Thyroid gland (tissue), 4 donors: ENCODE measurements around the gene SLC35E1. TPM values are rescaled to one million over a fixed set of nuclear protein-coding genes. Genes with fewer than 3 reads are reported as not detected.
"Not testable (repeated sequence)": the region's sequence is repeated elsewhere in the genome, so short reads cannot be mapped to it uniquely, and the experiment has no call there.

Experiments
- DNase-seq, 2 donors: peaks; one replicate each; pipeline ENCODE4 v3.0.0-alpha.2; 2019
- H3K27ac ChIP-seq, 3 donors: fragments of 200-600 bp; sonication (generic); 1 replicate in 2 of 3; 2 replicates in 1 of 3; pipeline ENCODE4 v1.5.1; 2016 to 2019; ENCODE audit warnings: mild to moderate bottlenecking in 1 of 3, moderate library complexity in 1 of 3
- H3K27me3 ChIP-seq: fragments of 200-600 bp; sonication (generic); one replicate; pipeline ENCODE4 v1.5.1; 2019
- H3K36me3 ChIP-seq, 2 donors: fragments of 200-600 bp; sonication (generic); one replicate each; pipeline ENCODE4 v1.5.1; 2016 to 2019
- H3K4me1 ChIP-seq, 2 donors: fragments of 200-600 bp; sonication (generic); one replicate each; pipeline ENCODE4 v1.5.1; 2017 to 2019
- H3K4me3 ChIP-seq, 3 donors: fragments of 200-600 bp; sonication (generic); replicated peaks in 1 of 3; 1 replicate in 2 of 3; 2 replicates in 1 of 3; pipeline ENCODE4 v1.5.1; 2016; ENCODE audit warnings: mild to moderate bottlenecking in 1 of 3
- H3K9me3 ChIP-seq: fragments of 200-600 bp; sonication (generic); one replicate; pipeline ENCODE4 v1.5.1; 2017
- CTCF ChIP-seq, 6 experiments: fragments of 200-600 bp in 3 of 6; fragments of 450-650 bp in 3 of 6; sonication (generic) in 3 of 6; IDR thresholded peaks; one replicate each; pipeline ENCODE4 v1.5.1; 2016 to 2019; ENCODE audit warnings: antibody characterized with exemption in 6 of 6, mild to moderate bottlenecking in 2 of 6, inconsistent platforms in 1 of 6, moderate library complexity in 1 of 6
- POLR2A ChIP-seq, 2 donors: fragments of 450-650 bp; IDR thresholded peaks; one replicate each; pipeline ENCODE4 v1.6.1; 2017; ENCODE audit warnings: antibody characterized with exemption in 2 of 2, mild to moderate bottlenecking in 2 of 2, moderate library complexity in 1 of 2
- WGBS, 2 donors: methylation state at CpG; one replicate each; pipeline ENCODE4 v1.1.5; 2017; 5-methylcytosine and 5-hydroxymethylcytosine counted together
- intact Hi-C: fragments of 100-400 bp; cut with DNase I; formaldehyde crosslinking; loops from one replicate; pipeline ENCODE4 v1.15.1; 2023
- total RNA-seq, 4 donors: library from RNA; depleted of rRNA; stranded (reverse); fragments of >200 nt; gene quantifications; one replicate each; pipeline ENCODE4 v1.2.3, GENCODE V29; 2016

Gene SLC35E1
- total RNA-seq, 4 donors from 2014 or later: 33.3 to 49.3 (median 38.6) TPM

DNA sequence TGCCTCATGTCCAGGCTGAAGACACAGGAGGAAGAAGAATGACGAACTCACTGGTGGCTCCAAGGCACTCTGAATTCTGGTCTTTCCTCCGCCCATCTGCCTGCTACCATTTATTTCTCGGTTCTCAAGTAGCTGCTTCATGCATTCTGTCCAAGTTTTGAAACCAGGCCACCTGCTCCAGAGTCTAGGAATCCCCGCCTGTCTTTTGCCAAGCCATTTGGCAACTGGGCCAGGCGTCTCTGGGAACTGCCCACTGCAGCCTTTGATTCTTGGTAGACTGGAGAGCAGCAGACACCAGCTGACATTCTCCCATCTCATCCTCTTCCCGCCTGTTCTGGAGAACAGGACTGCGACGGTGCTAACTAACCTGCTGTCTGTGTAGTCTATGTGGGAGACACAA is 10.8 kb downstream of the SLC35E1 start:
- peaks cover 32 to 39% of the 10 kb centered on the region in 2 donors for H3K36me3 ChIP-seq

DNA sequence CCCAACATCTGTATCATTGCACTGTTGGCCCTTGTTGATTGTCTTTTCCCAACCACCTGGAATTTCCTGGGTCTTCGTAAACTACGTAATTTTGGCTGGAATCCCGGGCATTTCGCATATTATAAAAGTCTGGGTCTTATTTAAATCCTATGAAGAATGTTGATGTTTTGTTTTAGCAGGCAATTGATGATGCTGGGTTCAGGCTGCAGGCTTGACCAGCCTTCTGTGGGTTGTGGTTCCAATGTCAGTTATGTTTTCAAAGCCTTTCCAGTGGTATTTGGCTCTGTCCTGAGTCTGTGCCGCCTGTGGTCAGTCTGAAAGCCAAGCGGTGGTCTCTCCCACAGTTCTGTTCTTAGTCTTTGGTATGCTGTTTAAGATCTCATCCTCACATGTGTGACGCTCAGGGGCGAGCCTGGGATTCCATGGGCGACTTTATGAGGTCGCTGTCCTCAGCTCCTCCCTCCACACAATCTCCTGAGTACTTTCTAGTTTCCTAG is 12.4 kb downstream of the SLC35E1 start:
- Histone ChIP-seq H3K27ac (no peak overlapping the region), H3K36me3 (peaks cover 23 to 35% of the 10 kb centered on the region in 2 donors), H3K4me3 (no peak overlapping the region), H3K27me3 (no peaks in the 10 kb centered on the region), H3K9me3 (no peaks in the 10 kb centered on the region), H3K4me1 (no peaks in the 10 kb centered on the region)
- no peak for DNase-seq
- no peak for TF ChIP-seq POLR2A (IDR thresholded peaks at IDR 0.05)
- TF ChIP-seq CTCF (IDR thresholded peaks at IDR 0.05): no peak
- intact Hi-C loops: no loop called here
- 89 to 96% methylated on average over 10 of the region's 10 CpGs for WGBS, 2 donors

More for the DNA sequence above, 10.8 kb downstream of the SLC35E1 start:
- DNase-seq: no peak
- Histone ChIP-seq H3K4me3 (no peak overlapping the region), H3K4me1 (no peaks in the 10 kb centered on the region), H3K27ac (no peak overlapping the region), H3K27me3 (no peaks in the 10 kb centered on the region), H3K9me3 (no peaks in the 10 kb centered on the region)
- no peak for TF ChIP-seq CTCF (IDR thresholded peaks at IDR 0.05)
- no peak for TF ChIP-seq POLR2A (IDR thresholded peaks at IDR 0.05)
- 95 to 97% methylated on average over 8 of the region's 8 CpGs for WGBS, 2 donors
- intact Hi-C loops: no loop called here

DNA sequence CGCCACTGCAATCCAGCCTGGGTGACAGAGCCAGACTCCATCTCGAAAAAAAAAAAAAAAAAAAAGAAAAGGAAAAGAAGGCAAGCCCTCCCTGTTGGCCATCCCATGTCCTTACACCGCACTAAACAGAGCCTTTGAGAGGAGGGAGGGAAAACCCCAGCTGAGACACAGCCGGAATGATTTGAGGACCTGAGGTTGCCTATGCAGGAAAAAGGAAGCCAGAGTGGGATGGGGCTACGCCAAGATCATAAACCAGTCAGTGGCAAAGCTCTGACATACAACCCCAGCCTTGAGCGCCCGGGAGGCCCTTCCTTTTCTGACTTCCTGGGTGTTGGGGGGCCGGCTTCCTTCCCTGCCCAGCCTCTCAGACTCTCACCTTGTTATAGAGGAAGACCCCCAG is 17.4 kb downstream of the SLC35E1 start:
- H3K4me3 ChIP-seq: no peak overlapping the region
- intact Hi-C loops: no loop called here
- WGBS, 2 donors: 89 to 90% methylated on average over 8 of the region's 8 CpGs
- TF ChIP-seq CTCF (IDR thresholded peaks at IDR 0.05) (no peak), POLR2A (IDR thresholded peaks at IDR 0.05) (no peak)
- no peak overlapping the region for H3K27ac ChIP-seq
- H3K36me3 ChIP-seq: peaks cover 7 to 25% of the 10 kb centered on the region in 2 donors
- peaks cover 8 to 16% of the 10 kb centered on the region in 2 donors for H3K4me1 ChIP-seq
- no peaks in the 10 kb centered on the region for H3K9me3 ChIP-seq
- no peaks in the 10 kb centered on the region for H3K27me3 ChIP-seq
- no peak for DNase-seq

DNA sequence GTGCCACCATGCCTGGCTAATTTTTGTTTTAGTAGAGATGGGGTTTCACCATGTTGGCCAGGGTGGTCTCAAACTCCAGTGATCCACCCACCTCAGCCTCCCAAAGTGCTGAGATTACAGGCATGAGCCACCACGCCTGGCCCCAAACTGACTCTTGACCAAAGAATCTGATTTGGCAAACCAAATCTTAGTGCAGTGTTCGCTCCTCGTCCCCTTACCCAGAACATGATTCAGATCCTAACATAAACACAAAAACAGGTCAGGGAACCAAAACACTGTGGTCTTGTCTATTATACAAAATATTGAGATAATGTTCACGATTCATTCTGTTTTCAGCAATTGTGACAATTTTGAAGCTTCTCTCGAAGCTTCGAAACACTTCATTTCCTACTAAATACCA is 20.3 kb downstream of the SLC35E1 start:
- H3K9me3 ChIP-seq, DNase-seq, H3K27me3 ChIP-seq, H3K4me3 ChIP-seq, H3K27ac ChIP-seq, intact Hi-C loops: not testable (repeated sequence)
- WGBS, 2 donors: 96 to 97% methylated on average over 6 of the region's 6 CpGs
- Histone ChIP-seq H3K36me3 (peaks cover 7 to 20% of the 10 kb centered on the region in 2 donors), H3K4me1 (peaks cover 8 to 16% of the 10 kb centered on the region in 2 donors)

- H3K36me3 ChIP-seq: peaks cover 7 to 16% of the 10 kb centered on the region in 2 donors
- intact Hi-C loops: no loop called here
- TF ChIP-seq CTCF (IDR thresholded peaks at IDR 0.05): no peak
- TF ChIP-seq POLR2A (IDR thresholded peaks at IDR 0.05): no peak
- H3K4me3 ChIP-seq: no peak overlapping the region
- no peak overlapping the region for H3K27ac ChIP-seq
- 93 to 96% methylated on average over 4 of the region's 4 CpGs for WGBS, 2 donors
- H3K27me3 ChIP-seq: no peaks in the 10 kb centered on the region
- peaks cover 8 to 16% of the 10 kb centered on the region in 2 donors for H3K4me1 ChIP-seq
- H3K9me3 ChIP-seq: no peaks in the 10 kb centered on the region
- DNase-seq: no peak
Observed at GRCh38 chr19:16548956-16549355, 23.3 kb downstream of the SLC35E1 start.
